Astrocyte of the spinal cord (primary cell): ENCODE results near the gene ZNF618.
A peak's percentile ranks its signal among the peaks of the same experiment; 100 is the strongest.
"Not testable (repeated sequence)": the region's sequence is repeated elsewhere in the genome, so short reads cannot be mapped to it uniquely, and the experiment has no call there.

Experiments
- DNase-seq: peaks from one replicate; pipeline ENCODE4 v3.0.0; 2011; ENCODE audit warnings: low read depth, low spot score
- H3K4me3 ChIP-seq: 2 replicates; pipeline ENCODE4 v1.5.1; 2011; ENCODE audit warnings: low read depth, mild to moderate bottlenecking, low read length, moderate library complexity
- CTCF ChIP-seq: IDR thresholded peaks from 2 replicates; pipeline ENCODE4 v1.5.1; 2012; ENCODE audit warnings: low read depth, mild to moderate bottlenecking, low read length, inconsistent platforms
- in situ Hi-C: cut with HindIII; loops from 2 replicates; pipeline ENCODE4 v1.10.0; 2017; ENCODE audit warnings: low sequenced_read_pairs

ZNF618 gene

GRCh38 chr9:113993838-113994540 lies 117.9 kb downstream of the ZNF618 start:
- TF ChIP-seq CTCF = no peak
- peak; percentile 73 for DNase-seq
- in situ Hi-C loops = no loop called here

GRCh38 chr9:113995401-113995800 lies 119.3 kb downstream of the ZNF618 start:
- TF ChIP-seq CTCF = no peak
- in situ Hi-C loops = no loop called here
- no peak for DNase-seq
- H3K4me3 ChIP-seq = no peak overlapping the region

More at GRCh38 chr9:113993838-113994540, 117.9 kb downstream of the ZNF618 start:
- H3K4me3 ChIP-seq = no peak overlapping the region

GRCh38 chr9:113995963-113996362 lies 119.9 kb downstream of the ZNF618 start:
- H3K4me3 ChIP-seq = no peak overlapping the region
- no peak for TF ChIP-seq CTCF
- in situ Hi-C loops = no loop called here
- DNase-seq = no peak

- no peak for TF ChIP-seq CTCF
Measured at GRCh38 chr9:113996531-113997001, 120.5 kb downstream of the ZNF618 start.

GRCh38 chr9:113997064-113997463 lies 121.0 kb downstream of the ZNF618 start:
- H3K4me3 ChIP-seq, DNase-seq, in situ Hi-C loops: not testable (repeated sequence)

More at GRCh38 chr9:113996531-113997001, 120.5 kb downstream of the ZNF618 start:
- DNase-seq = no peak
- in situ Hi-C loops = no loop called here
- H3K4me3 ChIP-seq = no peak overlapping the region

GRCh38 chr9:113997610-113998009 lies 121.5 kb downstream of the ZNF618 start:
- H3K4me3 ChIP-seq = no peak overlapping the region
- no peak for TF ChIP-seq CTCF
- no peak for DNase-seq
- in situ Hi-C loops = no loop called here

GRCh38 chr9:113998114-113998513 lies 122.0 kb downstream of the ZNF618 start:
- H3K4me3 ChIP-seq = no peak overlapping the region
- in situ Hi-C loops = no loop called here
- DNase-seq = no peak
- TF ChIP-seq CTCF = no peak
